Activated effector memory CD4-positive, alpha-beta T cell treated with Interleukin-2 at 50 U/mL for 16 hours (primary cell): ENCODE results near the gene COL1A2.

Source experiments
- DNase-seq: peaks from one replicate; pipeline ENCODE4 v3.0.0-alpha.2; 2020

The COL1A2 gene

GRCh38 chr7:94439893-94440381 lies 45.2 kb downstream of the COL1A2 start:
- no peak for DNase-seq

- DNase-seq, result no peak
These were observed 45.9 kb downstream of the COL1A2 start for GRCh38 chr7:94440451-94441039.

GRCh38 chr7:94441138-94441537 lies 46.4 kb downstream of the COL1A2 start:
- no peak for DNase-seq

GRCh38 chr7:94442639-94443038 lies 47.9 kb downstream of the COL1A2 start:
- no peak for DNase-seq

- no peak for DNase-seq
These were observed 50.1 kb downstream of the COL1A2 start for GRCh38 chr7:94444813-94445212.

- DNase-seq, result no peak
These were observed 51.0 kb downstream of the COL1A2 start for GRCh38 chr7:94445696-94446194.

- DNase-seq, result no peak
These were observed 51.6 kb downstream of the COL1A2 start for GRCh38 chr7:94446308-94446707.

GRCh38 chr7:94449151-94449725 lies 54.5 kb downstream of the COL1A2 start:
- DNase-seq, result no peak

GRCh38 chr7:94450044-94450697 lies 55.5 kb downstream of the COL1A2 start:
- DNase-seq, result no peak

- DNase-seq, result no peak
These were observed 56.5 kb downstream of the COL1A2 start for GRCh38 chr7:94451187-94451586.

- no peak for DNase-seq
These were observed 57.5 kb downstream of the COL1A2 start for GRCh38 chr7:94452239-94452638.

- no peak for DNase-seq
These were observed 59.2 kb downstream of the COL1A2 start for GRCh38 chr7:94453898-94454297.

- DNase-seq, result no peak
These were observed 63.3 kb downstream of the COL1A2 start for GRCh38 chr7:94458041-94458440.

- no peak for DNase-seq
These were observed 71.8 kb downstream of the COL1A2 start for GRCh38 chr7:94466516-94466915.

GRCh38 chr7:94471604-94472003 lies 76.9 kb downstream of the COL1A2 start:
- DNase-seq, result no peak

- DNase-seq, result no peak
These were observed 77.9 kb downstream of the COL1A2 start for GRCh38 chr7:94472608-94473007.

- DNase-seq, result no peak
These were observed 81.7 kb downstream of the COL1A2 start for GRCh38 chr7:94476251-94476840.

GRCh38 chr7:94477878-94478277 lies 83.2 kb downstream of the COL1A2 start:
- DNase-seq, result no peak

- no peak for DNase-seq
These were observed 84.0 kb downstream of the COL1A2 start for GRCh38 chr7:94478648-94479214.
